Astrocyte of the cerebellum (primary cell): ENCODE data around the gene MORN1.

Experiments used
- DNase-seq: peaks from one replicate; pipeline ENCODE4 v3.0.0-alpha.2; 2011; ENCODE audit warnings: low read depth
- H3K4me3 ChIP-seq: 2 replicates; pipeline ENCODE4 v1.5.1; 2011; ENCODE audit warnings: mild to moderate bottlenecking, low read depth, low read length, moderate library complexity
- CTCF ChIP-seq: IDR thresholded peaks from 2 replicates; pipeline ENCODE4 v1.5.1; 2012; ENCODE audit warnings: low read length, low read depth, moderate library complexity, mild to moderate bottlenecking; ENCODE audit errors: missing control alignments
- in situ Hi-C: cut with HindIII; loops from 2 replicates; pipeline ENCODE4 v1.10.0; 2017; ENCODE audit warnings: low sequenced_read_pairs

MORN1 gene

GRCh38 chr1:2426540-2426939 lies 35.2 kb upstream of the MORN1 start:
- H3K4me3 ChIP-seq: no peak overlapping the region
- no peak for TF ChIP-seq CTCF
- DNase-seq: no peak
- in situ Hi-C loops: loop anchor here (10.0 kb wide), 2 partner anchors 88 to 138 kb away; no protein-coding TSS in a partner anchor

- in situ Hi-C loops: loop anchor here (10.0 kb wide), 2 partner anchors 89 to 139 kb away; no protein-coding TSS in a partner anchor
- no peak for DNase-seq
- no peak overlapping the region for H3K4me3 ChIP-seq
- TF ChIP-seq CTCF: no peak
Observed at GRCh38 chr1:2425892-2426291, 34.5 kb upstream of the MORN1 start.

GRCh38 chr1:2422523-2422922 lies 31.2 kb upstream of the MORN1 start:
- in situ Hi-C loops: loop anchor here (5.0 to 10.0 kb wide), 3 partner anchors 92 to 1000 kb away; no protein-coding TSS in a partner anchor
- no peak overlapping the region for H3K4me3 ChIP-seq
- no peak for DNase-seq
- TF ChIP-seq CTCF: no peak

GRCh38 chr1:2419416-2419815 lies 28.1 kb upstream of the MORN1 start:
- no peak overlapping the region for H3K4me3 ChIP-seq
- in situ Hi-C loops: no loop called here
- TF ChIP-seq CTCF: no peak
- DNase-seq: no peak

GRCh38 chr1:2418791-2419320 lies 27.5 kb upstream of the MORN1 start:
- TF ChIP-seq CTCF: no peak
- no peak for DNase-seq
- in situ Hi-C loops: no loop called here
- no peak overlapping the region for H3K4me3 ChIP-seq

- no peak for DNase-seq
- H3K4me3 ChIP-seq: no peak overlapping the region
- TF ChIP-seq CTCF: no peak
- in situ Hi-C loops: no loop called here
Observed at GRCh38 chr1:2417833-2418225, 26.5 kb upstream of the MORN1 start.
